HUDEP-2 (cell line): Measurements from ENCODE around the gene RTRAF.

Experiments
- DNase-seq, 76 experiments: peaks; one replicate each; lab custom pipeline; 2025; ENCODE audit not compliant: unreplicated experiment in 76 of 76; lab: John Stamatoyannopoulos, UW

The RTRAF gene

DNA sequence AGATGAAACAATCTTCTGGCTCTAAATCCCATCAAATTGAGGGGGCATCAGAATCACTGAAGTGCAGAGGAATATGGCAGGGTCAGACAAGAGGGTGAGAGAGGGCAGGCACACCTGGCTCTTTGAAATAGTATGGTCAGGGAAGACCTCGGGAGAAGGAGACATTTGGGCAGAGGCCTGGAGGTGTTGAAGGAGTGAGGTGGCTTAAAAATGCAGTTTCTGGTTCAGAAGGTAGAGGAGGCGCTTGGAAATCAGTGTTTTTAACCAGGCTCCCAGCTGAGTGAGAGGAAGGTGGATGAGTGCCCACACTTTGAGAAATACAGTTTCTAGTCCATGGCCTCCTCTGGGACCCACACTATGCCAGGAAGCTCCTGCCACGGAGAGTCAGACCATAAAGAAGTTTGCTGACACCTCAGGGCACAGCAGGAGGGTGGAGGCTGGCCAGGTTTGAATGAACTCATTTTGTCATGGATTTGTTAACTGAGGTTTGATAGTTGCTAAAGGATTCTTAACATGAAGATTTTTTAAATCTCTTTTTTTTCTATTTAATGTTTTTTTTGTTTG lies 59.4 kb downstream of the RTRAF start:
- no peak for DNase-seq

- no peak for DNase-seq
Measured at GRCh38 chr14:52049271-52049670, 59.9 kb downstream of the RTRAF start.

DNA sequence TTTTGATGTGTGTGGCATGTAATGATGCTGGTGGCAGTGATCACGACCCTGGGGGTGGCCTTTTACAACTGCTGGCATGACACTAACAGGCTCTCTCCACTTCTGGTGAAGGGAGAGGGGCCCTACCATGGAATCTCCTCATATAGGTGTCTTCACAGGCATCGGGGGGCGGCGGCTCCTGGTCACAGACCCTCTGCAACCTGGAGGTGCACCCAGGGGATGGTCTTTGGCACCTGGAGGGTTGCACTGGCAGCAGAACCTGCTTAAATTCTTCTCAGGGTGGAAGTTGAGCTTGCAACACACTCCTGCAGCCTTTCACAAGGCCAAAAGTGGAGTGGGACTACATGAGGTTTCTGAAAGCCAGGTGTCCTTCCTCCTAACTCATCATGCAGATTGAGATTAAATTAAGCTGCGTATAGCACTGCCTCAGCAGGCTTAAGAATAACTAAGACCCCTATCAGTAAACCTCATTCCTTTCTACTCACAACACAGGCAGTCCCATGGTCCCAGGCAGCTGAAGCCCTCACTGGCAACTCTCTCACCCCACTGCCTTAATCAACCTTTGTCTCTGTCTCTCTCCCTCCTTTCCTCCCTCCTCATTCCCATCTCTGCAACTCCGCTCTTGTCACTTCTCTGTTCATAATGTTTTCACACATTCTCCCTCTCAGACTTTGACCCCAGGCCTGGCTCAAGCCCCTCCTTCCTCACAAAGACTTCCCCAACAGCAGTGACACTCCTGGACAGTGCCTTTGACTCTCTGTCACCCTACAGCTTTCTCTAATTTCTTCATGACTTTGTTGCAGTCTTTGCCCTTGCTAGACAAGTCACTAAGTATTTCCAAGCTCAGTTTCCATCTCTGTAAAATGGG lies 60.6 kb downstream of the RTRAF start:
- DNase-seq = no peak

DNA sequence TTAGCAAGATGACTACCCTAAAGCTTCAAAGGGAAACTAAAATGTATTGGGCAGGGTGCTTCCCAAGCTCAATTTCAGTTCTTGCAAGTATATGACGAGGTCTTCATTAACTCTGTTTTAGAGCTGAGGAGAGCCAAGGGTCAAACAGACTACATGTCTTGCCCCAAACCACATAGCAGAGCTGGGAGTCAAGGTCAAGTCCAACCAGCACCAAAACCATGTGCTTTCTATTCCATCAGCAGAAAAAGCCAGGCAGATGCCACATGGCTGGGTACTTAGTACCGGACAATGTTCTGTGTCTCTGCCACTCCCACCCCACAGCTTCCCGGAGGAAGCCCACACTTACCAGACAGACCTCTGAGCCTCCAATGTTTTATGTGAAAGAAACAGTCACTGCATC lies 61.9 kb downstream of the RTRAF start:
- no peak for DNase-seq

GRCh38 chr14:52051871-52052270 lies 62.5 kb downstream of the RTRAF start:
- DNase-seq = no peak

DNA sequence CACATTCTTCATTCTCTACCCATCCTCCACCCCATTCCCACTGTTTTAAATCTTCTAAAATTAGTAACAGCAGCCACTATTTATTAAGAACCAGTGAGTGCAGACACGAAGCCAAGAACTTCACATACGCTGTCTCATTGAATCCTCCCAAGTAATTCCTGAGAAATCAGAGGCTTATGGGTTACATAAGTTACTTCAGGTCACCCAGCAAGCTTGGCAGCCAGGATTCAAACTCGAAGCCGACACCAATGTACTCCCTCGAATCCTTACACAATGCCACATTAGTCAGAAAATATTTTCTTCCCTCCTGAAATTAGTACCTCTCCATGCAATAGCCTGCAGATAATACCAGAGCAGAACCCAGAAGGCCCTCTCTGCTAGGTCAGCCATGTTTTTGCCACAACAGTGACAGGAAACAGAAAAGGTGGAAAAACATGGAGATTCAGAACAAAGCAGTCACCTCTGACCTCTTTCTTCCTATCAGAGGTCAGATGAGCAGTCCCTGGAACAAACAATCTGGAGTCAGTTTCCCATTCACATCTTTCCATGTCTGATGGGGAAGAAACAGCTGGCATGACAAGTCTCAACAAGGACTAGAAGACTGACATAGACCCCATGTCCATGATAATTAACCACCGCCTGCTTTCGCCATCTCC lies 63.1 kb downstream of the RTRAF start:
- DNase-seq = no peak

GRCh38 chr14:52053044-52053443 lies 63.7 kb downstream of the RTRAF start:
- no peak for DNase-seq

DNA sequence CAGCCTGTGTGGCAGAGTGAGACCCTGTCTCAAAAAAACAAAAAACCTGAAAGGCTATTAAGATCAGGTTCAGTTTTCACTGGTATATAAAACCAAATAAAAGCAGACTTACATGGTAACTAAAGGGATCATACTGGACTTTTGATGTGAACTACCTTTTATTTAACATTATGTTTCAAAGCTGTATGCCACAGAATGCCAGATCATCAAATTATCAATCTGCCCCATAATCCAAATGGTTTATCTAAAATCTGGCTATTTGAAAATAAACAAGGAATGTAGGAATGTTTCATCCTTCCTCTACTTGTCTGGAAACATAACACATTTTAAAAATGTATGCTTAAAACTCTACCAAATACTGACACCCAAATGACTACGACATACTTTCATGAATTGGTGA lies 65.3 kb downstream of the RTRAF start:
- DNase-seq = no peak

GRCh38 chr14:52055167-52055566 lies 65.8 kb downstream of the RTRAF start:
- DNase-seq = no peak

DNA sequence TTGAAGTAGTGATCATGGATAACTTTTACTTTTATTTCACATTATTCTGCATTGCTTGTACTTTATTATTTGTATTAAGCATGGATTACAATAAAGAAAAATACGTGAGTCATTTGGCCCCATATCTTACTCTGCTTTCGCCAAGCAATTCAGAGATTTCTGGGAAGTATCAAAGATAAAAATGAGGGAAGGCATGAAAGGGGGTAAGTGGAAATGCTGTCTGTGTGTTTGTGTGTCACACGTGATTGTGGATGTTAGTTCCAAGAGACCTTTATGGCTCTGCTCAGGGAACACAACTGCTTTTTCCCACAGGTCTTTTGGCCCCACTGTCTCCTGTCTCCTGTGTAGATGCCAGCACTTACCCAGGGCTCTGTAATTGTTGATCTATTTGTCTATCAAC lies 69.0 kb downstream of the RTRAF start:
- DNase-seq = no peak

DNA sequence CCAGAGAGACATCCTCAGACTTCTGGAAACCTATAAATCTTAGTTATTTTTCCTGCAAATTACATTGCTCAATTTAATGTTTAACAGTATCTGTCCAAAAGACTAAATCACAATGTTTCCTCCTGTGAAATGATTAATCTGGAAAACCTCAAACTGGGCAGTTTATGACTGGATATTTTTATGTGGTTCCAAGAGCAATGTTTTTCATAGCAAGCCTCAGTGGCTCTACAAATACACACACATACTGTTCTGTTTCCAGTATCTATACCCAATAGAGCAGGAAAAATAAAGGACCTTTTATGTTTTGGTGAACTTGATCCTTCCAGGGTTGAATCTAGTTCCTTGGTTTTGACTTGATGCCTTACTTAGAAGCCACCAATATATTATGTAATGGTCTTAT lies 70.3 kb downstream of the RTRAF start:
- no peak for DNase-seq

GRCh38 chr14:52060080-52060479 lies 70.7 kb downstream of the RTRAF start:
- peak in 3 of 76 experiments; percentile 7 to 27 (median 7) for DNase-seq
